ENCODE measurements around the gene IQCC. TPM values are rescaled to one million over a fixed set of nuclear protein-coding genes. Genes with fewer than 3 reads are reported as not detected.

Gene IQCC
- total RNA-seq, 2 experiments from 2014 or later = 5.8 to 6.3 TPM

- CTCF ChIA-PET = interaction anchor here (0.7 to 6.4 kb wide), 11 partner anchors 9 to 122 kb away, joined by 3 to 59 read pairs (median 3); partner anchors contain the start of genes FAM167B and LCK
- POLR2A ChIA-PET = interaction anchor here (0.7 to 2.3 kb wide), 8 partner anchors 9 to 168 kb away, joined by 3 to 20 read pairs (median 4); partner anchors contain the start of genes KPNA6, LCK, TMEM39B and TXLNA
Observed at GRCh38 chr1:32241001-32241763, 35.7 kb downstream of the IQCC start.

- CTCF ChIA-PET = interaction anchor here (0.6 kb wide), 2 partner anchors 128 to 228 kb away, joined by 3 to 4 read pairs; no protein-coding TSS in a partner anchor
- POLR2A ChIA-PET = interaction anchor here (0.5 kb wide), 1 partner anchor 78 kb away, joined by 3 read pairs; no protein-coding TSS in a partner anchor
Observed at GRCh38 chr1:32242341-32242851, 36.9 kb downstream of the IQCC start.

- POLR2A ChIA-PET = no interaction called here
- CTCF ChIA-PET = interaction anchor here (0.6 to 6.7 kb wide), 7 partner anchors 8 to 33 kb away, joined by 3 to 59 read pairs (median 7); partner anchors contain the start of genes EIF3I and TMEM234
Observed at GRCh38 chr1:32246888-32247273, 41.4 kb downstream of the IQCC start, which contains the start of gene FAM167B. Gene FAM167B, plus strand, starts transcription at chr1:32247222. Its CDS starts 200 bp downstream, at chr1:32247422.

GRCh38 chr1:32247452-32247851 is 42.0 kb downstream of the IQCC start:
- ChIA-PET CTCF (interaction anchor here (1.0 to 6.7 kb wide), 12 partner anchors 9 to 139 kb away, joined by 3 to 59 read pairs (median 5); partner anchors contain the start of genes EIF3I and TMEM234), POLR2A (interaction anchor here (0.6 to 1.3 kb wide), 2 partner anchors 31 to 45 kb away, joined by 3 read pairs; partner anchors contain the start of gene HDAC1)

- ChIA-PET POLR2A (interaction anchor here (0.6 to 3.6 kb wide), 7 partner anchors 7 to 62 kb away, joined by 3 to 20 read pairs (median 3); partner anchors contain the start of gene HDAC1), CTCF (interaction anchor here (0.5 to 6.7 kb wide), 24 partner anchors 9 to 382 kb away, joined by 3 to 59 read pairs (median 4); partner anchors contain the start of genes CCDC28B, EIF3I, HDAC1 and TMEM234)
Observed at GRCh38 chr1:32247983-32248889, 42.8 kb downstream of the IQCC start.

GRCh38 chr1:32249831-32250525 is 44.5 kb downstream of the IQCC start:
- ChIA-PET CTCF (interaction anchor here (1.1 to 6.7 kb wide), 9 partner anchors 11 to 83 kb away, joined by 3 to 59 read pairs (median 6); no protein-coding TSS in a partner anchor), POLR2A (interaction anchor here (0.5 to 4.2 kb wide), 8 partner anchors 9 to 377 kb away, joined by 3 to 20 read pairs (median 6); partner anchors contain the start of genes HDAC1, KPNA6 and MARCKSL1)

GRCh38 chr1:32250893-32251716 is 45.6 kb downstream of the IQCC start, which contains the start of gene LCK:
Gene LCK, plus strand, starts transcription at chr1:32251265. Its CDS starts 23,065 bp downstream, at chr1:32274330.
- ChIA-PET POLR2A (interaction anchor here (0.6 to 4.2 kb wide), 9 partner anchors 10 to 307 kb away, joined by 3 to 20 read pairs (median 5); partner anchors contain the start of genes HDAC1, KPNA6 and MARCKSL1), CTCF (interaction anchor here (1.5 to 6.7 kb wide), 4 partner anchors 12 to 82 kb away, joined by 4 to 59 read pairs (median 4); no protein-coding TSS in a partner anchor)

- CTCF ChIA-PET = interaction anchor here (1.0 to 2.1 kb wide), 2 partner anchors 10 to 15 kb away, joined by 4 to 7 read pairs; no protein-coding TSS in a partner anchor
- POLR2A ChIA-PET = interaction anchor here (0.6 to 0.9 kb wide), 4 partner anchors 11 to 48 kb away, joined by 3 to 7 read pairs (median 5); no protein-coding TSS in a partner anchor
Observed at GRCh38 chr1:32255072-32256071, 49.9 kb downstream of the IQCC start.

GRCh38 chr1:32256473-32257226 is 51.2 kb downstream of the IQCC start:
- ChIA-PET CTCF (interaction anchor here (1.4 to 2.1 kb wide), 4 partner anchors 8 to 16 kb away, joined by 3 to 7 read pairs (median 5); no protein-coding TSS in a partner anchor), POLR2A (interaction anchor here (0.6 to 1.0 kb wide), 3 partner anchors 35 to 442 kb away, joined by 4 read pairs; partner anchors contain the start of gene HDAC1)

GRCh38 chr1:32257227-32257508 is 51.7 kb downstream of the IQCC start:
- ChIA-PET POLR2A (interaction anchor here (0.6 to 1.0 kb wide), 2 partner anchors 34 to 442 kb away, joined by 4 read pairs; partner anchors contain the start of gene HDAC1), CTCF (interaction anchor here (1.4 kb wide), 3 partner anchors 9 to 17 kb away, joined by 3 to 7 read pairs (median 3); no protein-coding TSS in a partner anchor)

Other genes with a start within 250 kb of the IQCC start
- gene KHDRBS1, start 191.8 kb upstream of the IQCC start, total RNA-seq = 100 to 1,000 TPM; 208 to 212 TPM
- gene TMEM39B, start 132.7 kb upstream of the IQCC start, total RNA-seq = 10 to 100 TPM; 26.5 to 28.4 TPM
- gene KPNA6, start 97.6 kb upstream of the IQCC start, total RNA-seq = 10 to 100 TPM; 89.6 to 97.1 TPM
- gene TXLNA, start 26.0 kb upstream of the IQCC start, total RNA-seq = 100 to 1,000 TPM; 100 to 103 TPM
- 10 to 100 TPM; 20.6 to 23.3 TPM for gene CCDC28B, start 5.1 kb upstream of the IQCC start, total RNA-seq
- gene DCDC2B, start 3.4 kb downstream of the IQCC start, total RNA-seq = under 1 TPM in 1 of 2 experiments, not detected in 1; 0.21 TPM
- 10 to 100 TPM in 1 of 2 experiments, 1 to 10 TPM in 1; 9.2 to 12.0 TPM for gene TMEM234, start 16.7 kb downstream of the IQCC start, total RNA-seq
- gene EIF3I, start 16.7 kb downstream of the IQCC start, total RNA-seq = 100 to 1,000 TPM; 387 to 402 TPM
- under 1 TPM in 1 of 2 experiments, not detected in 1; 0.40 TPM for gene FAM167B, start 41.6 kb downstream of the IQCC start, total RNA-seq
- gene LCK, start 45.6 kb downstream of the IQCC start, total RNA-seq = 100 to 1,000 TPM; 279 to 294 TPM
- gene HDAC1, start 86.4 kb downstream of the IQCC start, total RNA-seq = 100 to 1,000 TPM; 159 to 160 TPM
- gene MARCKSL1, start 130.6 kb downstream of the IQCC start, total RNA-seq = 10 to 100 TPM; 13.0 to 13.4 TPM
- gene FAM229A, start 156.8 kb downstream of the IQCC start, total RNA-seq = 1 to 10 TPM; 2.7 to 3.1 TPM
- gene TSSK3, start 156.9 kb downstream of the IQCC start, total RNA-seq = under 1 TPM; 0.36 to 0.67 TPM
- gene BSDC1, start 188.8 kb downstream of the IQCC start, total RNA-seq = 10 to 100 TPM; 29.2 to 34.8 TPM